Measurements from ENCODE around the gene ADGRG6. TPM values are rescaled to one million over a fixed set of nuclear protein-coding genes. Genes with fewer than 3 reads are reported as not detected.
A peak's percentile ranks its signal among the peaks of the same experiment; 100 is the strongest.
"Not testable (repeated sequence)": the region's sequence is repeated elsewhere in the genome, so short reads cannot be mapped to it uniquely, and the experiment has no call there.

The ADGRG6 gene
- total RNA-seq, 1 experiment from 2014 or later, result 2.2 TPM

- DNase-seq (ENCODE audit: low read depth), result no peak
Measured at GRCh38 chr6:142345261-142345660, 43.5 kb downstream of the ADGRG6 start.

GRCh38 chr6:142346166-142346565 lies 44.4 kb downstream of the ADGRG6 start:
- DNase-seq (ENCODE audit: low read depth), result not testable (repeated sequence)

- DNase-seq (ENCODE audit: low read depth), result no peak
Measured at GRCh38 chr6:142349215-142349823, 47.5 kb downstream of the ADGRG6 start.

GRCh38 chr6:142350309-142350708 lies 48.5 kb downstream of the ADGRG6 start:
- no peak for DNase-seq (ENCODE audit: low read depth)

GRCh38 chr6:142353690-142354089 lies 51.9 kb downstream of the ADGRG6 start:
- no peak for DNase-seq (ENCODE audit: low read depth)

- no peak for DNase-seq (ENCODE audit: low read depth)
Measured at GRCh38 chr6:142354650-142355049, 52.8 kb downstream of the ADGRG6 start.

GRCh38 chr6:142355520-142356174 lies 53.8 kb downstream of the ADGRG6 start:
- DNase-seq (ENCODE audit: low read depth), result no peak

GRCh38 chr6:142356201-142356883 lies 54.5 kb downstream of the ADGRG6 start:
- DNase-seq (ENCODE audit: low read depth), result peak; percentile 24

- DNase-seq (ENCODE audit: low read depth), result no peak
Measured at GRCh38 chr6:142356884-142357225, 55.0 kb downstream of the ADGRG6 start.

GRCh38 chr6:142357879-142358278 lies 56.1 kb downstream of the ADGRG6 start:
- DNase-seq (ENCODE audit: low read depth), result no peak

GRCh38 chr6:142359271-142359960 lies 57.6 kb downstream of the ADGRG6 start:
- no peak for DNase-seq (ENCODE audit: low read depth)

GRCh38 chr6:142361345-142361744 lies 59.5 kb downstream of the ADGRG6 start:
- DNase-seq (ENCODE audit: low read depth), result no peak

- DNase-seq (ENCODE audit: low read depth), result no peak
Measured at GRCh38 chr6:142361779-142362750, 60.3 kb downstream of the ADGRG6 start.

- no peak for DNase-seq (ENCODE audit: low read depth)
Measured at GRCh38 chr6:142367061-142367460, 65.3 kb downstream of the ADGRG6 start.

- DNase-seq (ENCODE audit: low read depth), result no peak
Measured at GRCh38 chr6:142367501-142368018, 65.8 kb downstream of the ADGRG6 start.

GRCh38 chr6:142369266-142369665 lies 67.5 kb downstream of the ADGRG6 start:
- DNase-seq (ENCODE audit: low read depth), result no peak

- DNase-seq (ENCODE audit: low read depth), result peak; percentile 71
Measured at GRCh38 chr6:142372348-142372747, 70.5 kb downstream of the ADGRG6 start.

- DNase-seq (ENCODE audit: low read depth), result no peak
Measured at GRCh38 chr6:142373268-142374090, 71.7 kb downstream of the ADGRG6 start.

GRCh38 chr6:142374091-142374770 lies 72.4 kb downstream of the ADGRG6 start:
- DNase-seq (ENCODE audit: low read depth), result no peak

Data from Daoy (cell line).